HG03565 (cell line): ENCODE results near the gene RASSF5.

ENCODE experiments used
- ATAC-seq: cut with Tn5 transposase; IDR thresholded peaks from one replicate; pipeline ENCODE4 v1.9.1; 2021; ENCODE audit warnings: mild to moderate bottlenecking, moderate library complexity; ENCODE audit not compliant: unreplicated experiment

Gene RASSF5

DNA sequence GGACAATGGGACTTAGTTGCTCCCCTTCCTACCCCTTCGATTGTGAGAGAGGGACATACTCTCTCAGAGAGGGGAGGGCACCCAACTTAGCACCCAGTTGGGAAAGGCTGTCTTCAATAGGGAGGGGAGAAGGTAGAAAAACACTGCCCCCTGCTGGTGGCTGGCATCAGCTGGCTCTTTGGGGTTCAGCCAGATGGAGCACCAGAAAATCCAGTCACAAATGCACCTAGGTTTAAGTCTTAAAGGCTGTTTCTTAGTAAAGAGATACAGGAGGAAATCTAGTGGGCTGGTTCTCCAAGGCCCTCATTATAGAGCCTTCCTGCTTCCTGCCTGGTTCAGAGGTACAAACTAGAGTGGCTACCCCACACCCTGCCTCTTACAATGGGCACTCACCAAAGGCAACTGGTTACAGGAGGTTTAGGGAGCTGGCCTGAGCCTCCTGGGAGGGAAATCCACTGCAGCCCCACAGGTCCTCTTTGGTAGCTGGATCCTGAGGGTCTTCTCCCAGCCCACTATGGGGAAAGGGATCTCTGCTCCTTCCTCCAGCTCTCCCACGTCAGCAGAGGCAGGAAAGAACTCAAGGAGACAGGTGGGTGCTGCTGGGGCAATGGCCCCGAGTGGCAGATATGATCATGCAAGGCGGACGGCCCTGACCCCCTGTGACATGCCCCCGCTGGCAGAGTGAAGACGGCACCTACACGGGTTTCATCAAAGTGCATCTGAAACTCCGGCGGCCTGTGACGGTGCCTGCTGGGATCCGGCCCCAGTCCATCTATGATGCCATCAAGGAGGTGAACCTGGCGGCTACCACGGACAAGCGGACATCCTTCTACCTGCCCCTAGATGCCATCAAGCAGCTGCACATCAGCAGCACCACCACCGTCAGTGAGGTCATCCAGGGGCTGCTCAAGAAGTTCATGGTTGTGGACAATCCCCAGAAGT lies 76.6 kb downstream of the RASSF5 start:
- ATAC-seq, result no peak

DNA sequence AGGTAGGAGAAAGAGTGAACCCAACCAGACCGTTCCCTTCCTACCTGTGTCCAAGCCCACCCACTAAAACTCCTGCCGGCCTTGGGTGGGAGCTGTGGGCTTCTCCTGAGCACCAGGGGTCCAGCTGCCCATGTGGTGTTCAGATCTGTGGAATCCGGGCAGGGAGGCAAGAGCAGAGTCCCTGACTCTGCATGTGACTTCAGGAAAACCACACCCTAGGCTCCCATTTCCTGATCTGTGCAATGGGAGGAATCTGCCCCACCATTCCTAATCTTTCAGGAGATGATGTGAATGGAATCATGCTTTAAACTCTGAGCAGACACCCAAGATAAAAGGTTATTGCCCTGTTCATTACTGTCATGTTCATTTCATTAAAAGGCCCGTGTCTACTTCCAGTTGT lies 77.4 kb downstream of the RASSF5 start:
- no peak for ATAC-seq

DNA sequence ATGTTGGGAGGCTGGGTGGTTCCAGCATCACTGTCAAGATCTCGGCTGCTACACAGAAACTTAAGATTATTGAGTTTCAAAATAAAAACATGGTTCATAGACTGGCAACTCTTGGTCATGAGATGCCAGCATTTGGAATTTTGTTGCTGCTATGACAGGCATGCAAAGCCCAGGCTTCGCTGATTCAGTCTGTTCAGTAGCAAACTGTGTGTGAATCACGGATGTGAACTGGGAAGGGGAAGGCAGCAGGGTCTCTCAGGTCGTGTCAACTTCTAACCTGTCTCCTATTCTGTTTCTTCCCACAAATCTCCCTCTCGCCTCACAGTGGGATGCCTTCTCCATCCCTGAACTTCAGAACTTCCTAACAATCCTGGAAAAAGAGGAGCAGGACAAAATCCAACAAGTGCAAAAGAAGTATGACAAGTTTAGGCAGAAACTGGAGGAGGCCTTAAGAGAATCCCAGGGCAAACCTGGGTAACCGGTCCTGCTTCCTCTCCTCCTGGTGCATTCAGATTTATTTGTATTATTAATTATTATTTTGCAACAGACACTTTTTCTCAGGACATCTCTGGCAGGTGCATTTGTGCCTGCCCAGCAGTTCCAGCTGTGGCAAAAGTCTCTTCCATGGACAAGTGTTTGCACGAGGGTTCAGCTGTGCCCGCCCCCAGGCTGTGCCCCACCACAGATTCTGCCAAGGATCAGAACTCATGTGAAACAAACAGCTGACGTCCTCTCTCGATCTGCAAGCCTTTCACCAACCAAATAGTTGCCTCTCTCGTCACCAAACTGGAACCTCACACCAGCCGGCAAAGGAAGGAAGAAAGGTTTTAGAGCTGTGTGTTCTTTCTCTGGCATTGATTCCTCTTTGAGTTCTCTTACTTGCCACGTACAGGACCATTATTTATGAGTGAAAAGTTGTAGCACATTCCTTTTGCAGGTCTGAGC lies 79.4 kb downstream of the RASSF5 start:
- ATAC-seq, result no peak

DNA sequence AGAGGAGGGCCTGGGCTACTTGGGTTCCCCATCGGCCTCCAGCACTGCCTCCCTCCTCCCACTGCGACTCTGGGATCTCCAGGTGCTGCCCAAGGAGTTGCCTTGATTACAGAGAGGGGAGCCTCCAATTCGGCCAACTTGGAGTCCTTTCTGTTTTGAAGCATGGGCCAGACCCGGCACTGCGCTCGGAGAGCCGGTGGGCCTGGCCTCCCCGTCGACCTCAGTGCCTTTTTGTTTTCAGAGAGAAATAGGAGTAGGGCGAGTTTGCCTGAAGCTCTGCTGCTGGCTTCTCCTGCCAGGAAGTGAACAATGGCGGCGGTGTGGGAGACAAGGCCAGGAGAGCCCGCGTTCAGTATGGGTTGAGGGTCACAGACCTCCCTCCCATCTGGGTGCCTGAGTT lies 80.6 kb downstream of the RASSF5 start:
- no peak for ATAC-seq

DNA sequence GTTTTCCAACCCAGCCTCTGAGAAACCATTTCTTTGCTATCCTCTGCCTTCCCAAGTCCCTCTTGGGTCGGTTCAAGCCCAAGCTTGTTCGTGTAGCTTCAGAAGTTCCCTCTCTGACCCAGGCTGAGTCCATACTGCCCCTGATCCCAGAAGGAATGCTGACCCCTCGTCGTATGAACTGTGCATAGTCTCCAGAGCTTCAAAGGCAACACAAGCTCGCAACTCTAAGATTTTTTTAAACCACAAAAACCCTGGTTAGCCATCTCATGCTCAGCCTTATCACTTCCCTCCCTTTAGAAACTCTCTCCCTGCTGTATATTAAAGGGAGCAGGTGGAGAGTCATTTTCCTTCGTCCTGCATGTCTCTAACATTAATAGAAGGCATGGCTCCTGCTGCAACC lies 81.2 kb downstream of the RASSF5 start:
- no peak for ATAC-seq

DNA sequence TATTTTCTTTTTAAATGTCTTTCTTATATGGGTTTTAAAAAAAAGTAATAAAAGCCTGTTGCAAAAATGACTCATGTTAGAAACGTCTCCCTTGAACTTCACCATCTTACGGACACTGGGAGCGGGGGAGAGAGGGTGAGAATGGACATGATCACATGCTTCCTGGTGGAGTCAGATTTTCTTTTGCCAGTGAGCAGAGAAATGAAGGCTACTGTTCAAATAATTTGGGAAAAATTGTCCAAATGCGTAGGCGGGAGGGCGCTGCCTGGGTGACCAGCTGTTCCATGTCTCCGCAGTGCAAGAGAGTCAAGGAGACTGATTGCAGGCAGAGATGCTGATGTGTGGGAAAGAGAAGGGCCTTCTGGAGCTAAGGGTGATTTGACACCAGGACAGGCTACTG lies 81.9 kb downstream of the RASSF5 start:
- no peak for ATAC-seq

DNA sequence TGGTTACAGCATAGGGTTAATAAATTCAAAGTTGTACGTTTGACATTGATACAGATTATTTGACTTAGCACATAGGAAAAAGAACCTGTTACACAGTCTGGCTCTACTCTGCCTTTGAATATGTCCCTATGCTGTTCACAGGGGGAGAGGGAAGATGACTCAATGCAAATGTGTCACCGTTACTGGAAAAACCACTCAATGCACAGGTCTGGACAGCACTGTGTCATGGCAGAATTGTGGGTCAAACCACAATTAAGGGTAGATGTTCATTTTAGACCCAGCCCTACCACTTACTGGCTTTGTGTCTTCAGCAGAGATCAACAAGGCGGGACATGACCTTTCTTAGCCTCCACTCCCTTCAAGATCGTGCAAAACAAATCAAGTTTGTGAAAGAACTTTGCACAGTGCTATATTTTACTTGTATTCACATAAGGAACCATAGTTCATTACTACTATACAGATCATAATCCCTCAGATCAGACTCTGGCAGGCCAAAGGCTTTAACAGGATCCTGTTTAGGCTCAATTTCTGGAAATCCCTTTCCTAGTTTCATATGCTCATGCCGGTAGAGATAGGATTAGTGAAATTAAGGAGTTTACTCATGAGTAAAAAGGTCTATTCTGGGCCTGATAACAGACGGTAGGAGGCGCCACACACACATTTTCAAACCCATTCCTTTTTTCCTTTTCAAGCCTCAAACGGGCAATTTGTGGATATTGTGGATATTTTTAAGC lies 82.9 kb downstream of the RASSF5 start:
- no peak for ATAC-seq

DNA sequence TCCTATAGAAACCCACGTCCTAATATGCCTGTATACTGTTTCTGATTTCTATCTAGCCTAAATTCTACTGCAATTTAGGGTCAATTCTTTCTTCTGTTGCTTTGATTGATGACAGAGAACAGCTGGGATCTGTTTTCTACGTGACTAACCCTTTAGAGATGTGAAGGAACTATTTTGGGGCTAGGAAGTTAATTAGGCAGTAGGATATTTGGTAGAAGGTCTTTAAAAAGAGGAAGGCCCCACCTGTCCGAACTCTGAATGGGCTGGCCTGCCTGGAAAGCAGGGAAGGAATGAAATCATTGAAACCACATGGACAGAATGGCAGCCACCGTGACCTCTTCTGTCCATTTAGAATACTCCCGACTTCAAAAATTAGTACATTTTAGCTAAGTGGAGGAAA lies 83.9 kb downstream of the RASSF5 start:
- no peak for ATAC-seq

DNA sequence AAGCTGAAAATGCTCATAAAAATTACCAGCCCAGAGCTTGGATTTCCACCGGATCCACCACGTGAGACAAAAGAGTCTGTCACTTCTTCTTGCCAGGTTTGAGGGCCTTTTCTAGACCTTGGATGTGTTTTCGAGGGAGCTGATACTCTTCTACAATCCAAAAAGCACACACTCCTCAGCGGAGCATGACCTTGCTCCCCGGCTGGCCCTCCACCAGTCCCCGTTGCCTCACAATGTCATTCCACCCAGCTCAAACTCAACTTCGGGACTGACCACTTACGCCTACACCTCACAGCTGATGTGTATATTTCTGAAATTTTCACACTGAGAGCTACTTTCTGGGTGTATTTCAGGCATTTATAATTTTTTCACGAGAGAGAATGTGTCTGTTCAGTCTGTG lies 84.4 kb downstream of the RASSF5 start:
- no peak for ATAC-seq

DNA sequence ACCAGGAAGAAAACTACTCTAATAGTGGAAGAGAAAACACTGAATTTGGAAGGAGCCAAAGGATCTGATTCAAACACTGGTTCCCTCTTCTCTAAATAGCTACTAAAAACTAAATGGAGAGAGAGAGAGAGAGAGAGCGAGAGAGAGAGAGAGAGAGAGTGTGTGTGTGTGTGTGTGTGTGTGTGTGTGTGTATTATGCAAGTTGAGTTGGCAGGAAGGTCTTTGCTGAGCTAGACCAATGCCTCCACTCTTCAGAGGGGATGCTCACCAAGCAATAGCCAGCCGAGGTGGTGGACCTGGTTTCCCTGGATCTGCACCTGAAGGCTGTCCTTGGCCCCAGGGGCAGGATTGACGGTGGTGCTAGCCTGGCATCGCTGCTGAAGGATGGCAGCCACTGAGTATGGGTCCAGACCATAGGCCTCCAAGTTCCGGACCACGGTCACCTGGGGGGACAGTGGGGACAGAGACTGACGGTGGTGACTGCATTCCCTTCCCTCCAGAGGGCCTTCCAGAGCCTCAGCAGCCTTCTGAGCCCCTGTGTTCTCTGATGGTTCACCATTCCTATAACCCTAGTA lies 86.1 kb downstream of the RASSF5 start:
- no peak for ATAC-seq

DNA sequence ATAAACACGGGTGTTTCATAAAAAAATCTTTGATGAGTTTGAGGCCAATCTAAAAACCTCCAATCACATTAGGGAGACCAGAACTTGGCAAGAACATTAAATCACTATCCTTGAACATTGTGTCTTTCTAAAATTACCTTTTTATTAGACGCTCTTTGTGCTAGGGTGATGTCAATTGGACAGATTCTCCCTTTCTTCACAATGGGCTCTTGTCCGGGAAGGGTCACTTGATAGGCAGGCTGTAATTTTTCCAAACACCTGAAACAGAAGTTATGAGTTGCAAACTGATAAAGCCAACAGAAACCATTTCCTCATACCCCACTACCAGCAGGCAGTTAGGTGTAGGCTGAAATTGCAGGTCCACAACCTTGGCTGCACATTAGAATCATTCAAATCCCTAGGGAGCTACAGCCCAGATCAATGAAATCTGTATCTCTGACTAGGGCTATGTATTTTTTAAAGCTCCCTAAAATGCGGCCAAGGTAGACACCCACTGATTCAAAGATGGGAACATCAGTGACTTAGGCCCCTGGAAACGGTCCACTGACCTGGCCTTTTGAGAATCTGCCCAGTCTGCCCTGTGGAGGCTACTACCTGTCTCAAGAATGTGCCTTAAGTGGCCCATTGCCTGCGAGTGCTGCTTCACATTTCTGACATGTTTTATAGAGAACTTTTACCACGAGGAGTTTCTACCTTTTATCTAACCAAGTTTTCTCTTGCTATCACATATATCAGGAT lies 88.4 kb downstream of the RASSF5 start:
- no peak for ATAC-seq

DNA sequence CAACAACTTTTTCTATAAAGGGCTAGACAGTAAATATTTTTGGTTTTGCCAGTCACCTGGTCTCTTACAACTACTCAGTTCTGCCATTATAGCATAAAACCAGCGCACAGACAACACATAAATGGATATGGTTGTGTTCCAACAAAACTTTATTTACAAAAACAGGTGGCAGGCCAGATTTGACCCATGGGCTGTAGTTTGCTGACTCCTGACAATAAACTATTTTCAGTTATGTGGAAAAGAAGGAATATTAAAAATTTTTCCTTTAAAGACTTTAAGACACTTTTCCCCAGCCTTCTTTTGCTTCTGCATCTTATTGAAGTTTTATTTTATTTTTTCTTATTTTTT lies 89.0 kb downstream of the RASSF5 start:
- ATAC-seq, result no peak

DNA sequence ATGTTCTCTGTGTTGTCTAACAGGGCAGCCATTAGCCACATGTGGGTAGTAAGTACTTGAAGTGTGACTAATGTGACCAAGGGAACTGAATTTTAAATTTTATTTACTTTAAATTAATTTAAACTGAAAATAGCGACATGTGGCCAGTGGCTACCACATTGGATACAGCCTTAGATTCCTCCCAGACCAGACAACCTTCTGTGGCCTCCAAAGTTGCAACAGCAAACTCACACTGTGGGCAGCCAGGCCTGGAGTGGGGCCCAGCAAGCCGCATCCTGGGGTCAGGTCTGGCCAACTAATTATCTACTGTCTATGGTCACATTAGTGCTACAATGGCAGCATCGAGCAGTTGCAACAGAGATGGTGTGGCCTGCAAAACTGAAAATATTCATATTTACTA lies 93.2 kb downstream of the RASSF5 start:
- ATAC-seq, result no peak

DNA sequence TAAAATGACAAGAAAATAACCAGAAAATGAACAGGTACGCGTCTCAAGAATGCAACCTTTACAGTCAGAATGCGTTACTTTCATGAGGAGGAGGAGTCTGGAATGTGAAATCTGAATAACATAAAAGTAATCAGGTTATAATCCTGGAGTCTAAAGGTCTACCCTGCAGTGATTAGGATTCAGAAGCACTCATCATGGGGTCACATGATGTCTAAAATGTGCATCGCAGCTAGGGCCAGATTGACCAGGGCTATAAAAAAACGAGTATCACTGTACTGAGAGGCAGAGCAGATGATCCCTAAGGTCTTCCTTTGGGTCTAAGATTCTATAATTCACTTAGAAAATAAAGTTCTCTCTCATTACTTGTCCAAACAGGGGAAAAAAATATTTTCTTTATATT lies 97.5 kb downstream of the RASSF5 start:
- ATAC-seq, result no peak

DNA sequence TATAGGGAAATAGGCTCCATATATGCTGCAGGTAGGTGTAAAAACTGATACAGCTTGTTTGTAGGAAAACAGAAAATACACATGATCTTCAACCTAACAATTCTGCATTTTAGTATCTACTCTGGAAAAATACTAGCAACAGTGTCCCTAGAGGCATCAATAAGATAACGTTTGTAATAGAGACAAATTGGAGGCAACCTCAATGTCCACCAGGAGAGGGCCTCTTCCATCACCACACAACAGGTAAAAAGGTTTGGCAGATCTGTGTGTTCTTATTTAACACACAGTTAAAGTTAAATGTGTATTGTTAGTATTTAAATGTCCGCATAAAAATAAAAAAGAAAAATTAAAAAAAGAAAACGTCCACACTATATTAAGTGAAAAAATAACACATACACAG lies 99.5 kb downstream of the RASSF5 start:
- ATAC-seq, result no peak

DNA sequence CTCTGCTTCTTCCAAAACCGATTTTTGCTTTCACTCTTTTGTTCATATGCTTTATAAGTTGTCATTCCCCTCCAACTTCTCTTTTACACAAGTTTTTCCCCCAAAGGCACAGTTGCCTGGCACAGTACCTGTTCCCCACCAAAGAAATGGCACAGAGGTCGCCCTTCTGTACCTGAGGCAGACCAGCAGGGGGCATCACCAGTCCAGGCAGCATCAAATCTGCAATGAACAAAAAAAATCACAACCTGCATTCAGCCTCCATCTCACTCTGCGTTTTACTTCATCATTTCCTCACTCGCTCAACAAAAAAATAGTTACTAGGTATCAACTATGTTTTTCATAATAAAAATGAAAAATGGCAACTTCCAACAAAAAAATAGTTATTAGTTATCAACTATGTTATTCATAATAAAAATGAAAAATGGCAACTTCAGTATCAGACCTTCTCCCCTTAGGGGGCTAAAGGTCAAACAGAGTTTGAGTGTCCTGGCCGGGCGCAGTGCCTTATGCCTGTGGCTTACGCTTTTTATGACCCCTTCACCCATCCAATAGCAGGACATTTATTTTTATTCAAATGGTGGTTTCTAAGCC lies 100.9 kb downstream of the RASSF5 start:
- ATAC-seq, result no peak

DNA sequence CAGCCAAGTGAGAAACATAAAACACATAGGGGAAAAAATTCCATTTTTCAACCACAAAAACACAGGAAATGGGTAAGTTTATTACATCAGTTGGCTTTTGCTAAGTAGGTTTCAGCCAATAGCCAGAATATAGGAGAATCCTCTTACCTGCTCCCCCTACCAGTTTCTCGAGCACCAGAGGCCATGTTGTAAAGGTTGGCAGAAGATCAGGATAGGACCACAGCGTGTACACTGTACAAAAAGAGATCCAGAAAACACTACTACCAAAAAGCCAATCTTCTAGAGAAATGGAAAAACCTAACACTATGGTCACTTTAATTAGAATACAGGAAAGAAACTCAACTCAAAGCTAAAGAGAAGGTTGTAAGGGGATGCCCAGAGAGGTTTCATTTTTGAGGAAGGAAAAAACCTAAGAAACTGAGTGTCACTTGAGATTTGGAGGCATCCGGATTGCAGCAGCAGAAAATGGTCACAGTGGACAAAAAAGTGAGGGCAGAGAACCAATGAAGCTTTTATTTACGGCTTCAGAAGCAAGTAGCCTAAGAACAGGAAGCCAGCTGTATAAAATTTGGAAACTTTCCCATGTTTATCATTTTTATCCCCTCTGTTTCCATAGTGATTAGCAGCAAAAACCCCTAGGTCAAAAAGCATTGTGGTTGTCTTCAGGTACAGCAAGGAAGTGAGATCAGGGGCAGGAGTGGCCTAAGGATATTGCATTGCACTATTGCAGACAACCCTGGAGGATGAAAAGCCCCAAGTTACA lies 102.1 kb downstream of the RASSF5 start:
- no peak for ATAC-seq

DNA sequence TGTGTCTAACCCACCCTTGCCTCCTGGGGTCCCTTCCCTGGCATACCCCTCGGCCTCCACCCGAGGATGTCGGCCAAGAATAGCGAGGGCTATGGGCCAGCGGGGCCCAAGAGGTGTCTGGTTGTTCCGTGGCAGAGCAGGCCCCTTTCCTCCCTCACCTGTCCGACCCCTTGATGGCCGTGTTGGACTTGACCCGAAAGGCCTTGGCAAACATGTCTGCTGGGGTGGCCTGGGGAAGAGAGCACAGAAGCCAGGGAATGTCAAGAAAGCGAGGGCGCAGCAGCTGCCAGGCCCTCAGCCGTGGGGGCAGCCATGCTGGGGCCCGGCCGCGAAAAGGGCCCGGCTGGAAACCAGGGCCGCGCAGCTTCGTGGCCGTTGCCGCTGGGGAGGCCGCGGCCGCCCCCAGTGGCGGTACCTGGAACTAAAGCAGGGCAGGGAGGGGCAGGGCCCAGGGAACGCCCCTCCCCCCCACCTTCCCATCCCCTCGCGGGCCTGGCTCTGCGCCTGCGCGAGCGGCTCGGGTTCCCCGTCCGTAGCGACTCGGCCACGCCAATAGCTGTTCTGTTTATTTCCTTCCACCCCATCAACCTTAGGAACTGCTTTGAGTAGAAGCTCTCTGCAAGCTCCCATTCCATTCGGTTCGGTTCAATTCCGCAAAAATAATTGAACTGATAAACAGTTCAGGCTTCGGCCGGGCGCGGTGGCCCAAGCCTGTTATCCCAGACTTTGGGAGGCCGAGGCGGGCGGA lies 105.0 kb downstream of the RASSF5 start, which contains the start of gene EIF2D:
EIF2D (minus strand) TSS at position 337 of the 748 bp plus-strand sequence; CDS start at position 214, 123 bp downstream.
- ATAC-seq, result peak; percentile 78
